MV-4-11 (cell line): Measurements from ENCODE around the gene FCGR3B.
"Not testable (repeated sequence)": the region's sequence is repeated elsewhere in the genome, so short reads cannot be mapped to it uniquely, and the experiment has no call there.

ENCODE experiments used
- DNase-seq: peaks from one replicate; lab custom pipeline; 2025; lab: John Stamatoyannopoulos, UW

The FCGR3B gene

GRCh38 chr1:161638251-161638993, 7.4 kb upstream of the FCGR3B start:
- DNase-seq = not testable (repeated sequence)

GRCh38 chr1:161636976-161637375, 6.0 kb upstream of the FCGR3B start:
- not testable (repeated sequence) for DNase-seq

- peak; percentile 54 for DNase-seq
Measured at GRCh38 chr1:161636189-161636782, 5.3 kb upstream of the FCGR3B start.

- not testable (repeated sequence) for DNase-seq
Measured at GRCh38 chr1:161634993-161635392, 4.0 kb upstream of the FCGR3B start.

GRCh38 chr1:161630128-161630742, 741 bp downstream of the FCGR3B start:
- DNase-seq = not testable (repeated sequence)

- DNase-seq = not testable (repeated sequence)
Measured at GRCh38 chr1:161626445-161627146, 4.4 kb downstream of the FCGR3B start.

GRCh38 chr1:161624605-161625004, 6.4 kb downstream of the FCGR3B start:
- DNase-seq = not testable (repeated sequence)

- not testable (repeated sequence) for DNase-seq
Measured at GRCh38 chr1:161623401-161624051, 7.5 kb downstream of the FCGR3B start.

GRCh38 chr1:161622054-161622453, 8.9 kb downstream of the FCGR3B start:
- not testable (repeated sequence) for DNase-seq

- DNase-seq = peak; percentile 73
Measured at GRCh38 chr1:161621181-161622000, 9.6 kb downstream of the FCGR3B start.

- not testable (repeated sequence) for DNase-seq
Measured at GRCh38 chr1:161620399-161620798, 10.6 kb downstream of the FCGR3B start.

GRCh38 chr1:161618517-161618916, 12.5 kb downstream of the FCGR3B start:
- DNase-seq = not testable (repeated sequence)

- DNase-seq = not testable (repeated sequence)
Measured at GRCh38 chr1:161616417-161616816, 14.6 kb downstream of the FCGR3B start.

GRCh38 chr1:161613142-161613514, 17.8 kb downstream of the FCGR3B start:
- DNase-seq = not testable (repeated sequence)

GRCh38 chr1:161612322-161613141, 18.4 kb downstream of the FCGR3B start:
- DNase-seq = peak; percentile 98

- DNase-seq = not testable (repeated sequence)
Measured at GRCh38 chr1:161611866-161612321, 19.1 kb downstream of the FCGR3B start.

- not testable (repeated sequence) for DNase-seq
Measured at GRCh38 chr1:161610198-161610597, 20.8 kb downstream of the FCGR3B start.

GRCh38 chr1:161606541-161607336, 24.2 kb downstream of the FCGR3B start:
- DNase-seq = not testable (repeated sequence)
